Body of pancreas (tissue), 4 donors: ENCODE data around the gene FPR1. TPM values are rescaled to one million over a fixed set of nuclear protein-coding genes. Genes with fewer than 3 reads are reported as not detected.

ENCODE experiments used
- ATAC-seq: fragments of 150-250 bp; one replicate; pipeline ENCODE4 v1.9.1; 2016
- DNase-seq, 4 donors: peaks; one replicate each; pipeline ENCODE4 v3.0.0-alpha.2; 2019
- H3K27ac ChIP-seq, 4 donors: fragments of 200-600 bp; sonication (generic); 1 replicate in 3 of 4; 2 replicates in 1 of 4; pipeline versions ENCODE4 v1.5.1 to v1.6.1; 2016 to 2019; ENCODE audit warnings: mild to moderate bottlenecking in 1 of 4, mixed read lengths in 1 of 4, moderate library complexity in 1 of 4
- H3K27me3 ChIP-seq, 2 donors: fragments of 200-600 bp; sonication (generic); one replicate each; pipeline ENCODE4 v1.6.0; 2016; ENCODE audit warnings: mild to moderate bottlenecking in 1 of 2
- H3K36me3 ChIP-seq, 2 donors: fragments of 200-600 bp; sonication (generic); replicated peaks in 1 of 2; 2 replicates each; pipeline ENCODE4 v1.5.1; 2016; ENCODE audit warnings: low read depth in 2 of 2; ENCODE audit not compliant: insufficient read depth in 1 of 2
- H3K4me1 ChIP-seq: fragments of 200-600 bp; sonication (generic); one replicate; pipeline ENCODE4 v1.6.0; 2016
- H3K4me3 ChIP-seq, 2 donors: fragments of 200-600 bp; sonication (generic); 1 replicate in 1 of 2; 2 replicates in 1 of 2; pipeline ENCODE4 v1.5.1; 2016 to 2019
- H3K9me3 ChIP-seq, 3 donors: fragments of 200-600 bp; sonication (generic); 1 replicate in 2 of 3; 2 replicates in 1 of 3; pipeline ENCODE4 v1.5.1; 2016
- POLR2A ChIP-seq, 3 donors: fragments of 450-650 bp; IDR thresholded peaks; one replicate each; pipeline ENCODE4 v1.6.1; 2016; ENCODE audit warnings: antibody characterized with exemption in 3 of 3, mild to moderate bottlenecking in 2 of 3
- WGBS, 2 donors: methylation state at CpG; one replicate each; pipeline ENCODE4 v1.1.5; 2017; 5-methylcytosine and 5-hydroxymethylcytosine counted together
- intact Hi-C: fragments of 100-400 bp; cut with DNase I; formaldehyde crosslinking; loops from one replicate; pipeline ENCODE4 v1.15.1; 2023
- total RNA-seq, 2 donors: library from RNA; depleted of rRNA; stranded (reverse); fragments of >200 nt; gene quantifications; one replicate each; pipeline ENCODE4 v1.1.0, GENCODE V29; 2016
- TF ChIP-seq, protein P1 (sequence below), 7 experiments: fragments of 450-650 bp in 4 of 7; fragments of 200-600 bp in 3 of 7; sonication (generic) in 3 of 7; IDR thresholded peaks; one replicate each; pipeline ENCODE4 v1.5.1; 2016 to 2019; ENCODE audit warnings: antibody characterized with exemption in 7 of 7

The FPR1 gene
- total RNA-seq, 2 donors from 2014 or later = 4.7 TPM; not detected in 1

DNA sequence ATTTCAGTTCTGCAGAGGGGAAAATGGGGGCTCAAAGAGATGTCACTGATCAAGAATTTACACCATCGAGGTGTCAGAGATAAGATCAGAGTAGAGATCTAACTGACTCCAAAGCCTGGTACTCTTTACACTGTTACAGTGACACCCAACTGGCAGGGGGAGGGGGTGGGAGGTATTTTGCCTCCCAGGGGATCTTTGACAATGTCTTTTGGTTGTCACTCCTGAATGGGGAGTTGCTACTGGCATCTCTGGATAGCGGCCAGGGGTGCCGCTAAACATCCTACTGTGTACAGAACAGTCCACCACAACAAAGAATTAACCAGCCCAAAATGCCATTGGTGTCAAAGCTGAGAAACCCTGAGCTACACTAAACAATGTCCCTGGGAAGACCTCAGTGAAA is 46.4 kb upstream of the FPR1 start:
- Histone ChIP-seq H3K4me3 (no peak overlapping the region), H3K4me1 (no peaks in the 10 kb centered on the region), H3K27ac (peak overlapping the region in 1 of 4 donors; percentile 66), H3K27me3 (no peaks in the 10 kb centered on the region), H3K36me3 (no peaks in the 10 kb centered on the region), H3K9me3 (no peaks in the 10 kb centered on the region)
- no peak for DNase-seq
- WGBS, 2 donors = 31 to 38% methylated on average over 3 of the region's 3 CpGs
- TF ChIP-seq POLR2A (IDR thresholded peaks at IDR 0.05) = no peak
- TF ChIP-seq, protein P1, sequence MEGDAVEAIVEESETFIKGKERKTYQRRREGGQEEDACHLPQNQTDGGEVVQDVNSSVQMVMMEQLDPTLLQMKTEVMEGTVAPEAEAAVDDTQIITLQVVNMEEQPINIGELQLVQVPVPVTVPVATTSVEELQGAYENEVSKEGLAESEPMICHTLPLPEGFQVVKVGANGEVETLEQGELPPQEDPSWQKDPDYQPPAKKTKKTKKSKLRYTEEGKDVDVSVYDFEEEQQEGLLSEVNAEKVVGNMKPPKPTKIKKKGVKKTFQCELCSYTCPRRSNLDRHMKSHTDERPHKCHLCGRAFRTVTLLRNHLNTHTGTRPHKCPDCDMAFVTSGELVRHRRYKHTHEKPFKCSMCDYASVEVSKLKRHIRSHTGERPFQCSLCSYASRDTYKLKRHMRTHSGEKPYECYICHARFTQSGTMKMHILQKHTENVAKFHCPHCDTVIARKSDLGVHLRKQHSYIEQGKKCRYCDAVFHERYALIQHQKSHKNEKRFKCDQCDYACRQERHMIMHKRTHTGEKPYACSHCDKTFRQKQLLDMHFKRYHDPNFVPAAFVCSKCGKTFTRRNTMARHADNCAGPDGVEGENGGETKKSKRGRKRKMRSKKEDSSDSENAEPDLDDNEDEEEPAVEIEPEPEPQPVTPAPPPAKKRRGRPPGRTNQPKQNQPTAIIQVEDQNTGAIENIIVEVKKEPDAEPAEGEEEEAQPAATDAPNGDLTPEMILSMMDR (IDR thresholded peaks at IDR 0.05) = no peak
- no peak for ATAC-seq
- intact Hi-C loops = no loop called here

DNA sequence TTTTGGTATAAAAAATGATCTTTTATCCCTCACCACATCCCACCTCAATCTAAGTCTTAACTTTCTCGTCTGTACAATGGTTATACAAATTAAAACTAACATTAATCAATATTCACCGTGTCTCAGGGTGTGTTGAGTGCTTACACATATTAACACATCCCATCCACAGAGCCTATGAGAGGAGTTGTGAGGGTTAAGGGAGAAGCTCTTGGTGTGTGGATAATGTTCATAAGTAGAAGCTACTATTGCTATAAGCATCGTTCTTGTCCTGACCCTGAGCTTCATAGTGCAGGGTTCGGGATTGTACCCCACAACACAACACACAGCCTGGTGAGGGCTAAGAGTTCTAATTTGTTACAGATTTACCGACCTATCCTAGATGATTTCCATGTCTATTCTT is 45.8 kb upstream of the FPR1 start:
- Histone ChIP-seq H3K27me3 (no peaks in the 10 kb centered on the region), H3K9me3 (no peaks in the 10 kb centered on the region), H3K36me3 (no peaks in the 10 kb centered on the region), H3K4me3 (no peak overlapping the region), H3K27ac (peak overlapping the region in 1 of 4 donors; percentile 15), H3K4me1 (no peaks in the 10 kb centered on the region)
- TF ChIP-seq, protein P1 (IDR thresholded peaks at IDR 0.05) = no peak
- no peak for TF ChIP-seq POLR2A (IDR thresholded peaks at IDR 0.05)
- 48 to 49% methylated on average over 5 of the region's 5 CpGs for WGBS, 2 donors
- intact Hi-C loops = no loop called here
- no peak for DNase-seq
- ATAC-seq = no peak

DNA sequence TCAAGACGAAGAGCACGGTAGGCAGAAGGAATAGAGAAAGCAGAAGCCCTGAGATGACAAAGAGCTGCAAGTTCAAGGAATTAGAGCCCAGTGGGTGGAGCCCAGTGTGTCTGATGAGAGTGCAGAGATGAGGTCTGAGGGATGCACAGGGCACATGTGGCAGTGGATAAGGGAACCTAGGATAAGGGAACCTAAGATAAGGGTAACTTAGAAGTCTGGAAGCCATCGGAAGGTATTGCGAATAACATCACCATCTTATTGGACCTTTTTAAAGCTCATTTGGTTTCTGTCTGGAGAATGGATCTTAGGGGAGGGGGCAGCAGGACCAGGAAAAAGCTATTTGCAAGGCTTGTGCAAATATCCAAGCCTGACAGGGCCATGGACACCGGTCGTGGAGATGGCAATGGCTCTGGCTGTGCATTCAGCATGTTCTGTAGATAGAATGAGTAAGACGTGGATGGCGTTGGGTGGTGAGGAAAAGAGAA is 44.6 kb upstream of the FPR1 start:
- DNase-seq (peak in 1 of 4 donors; percentile 64), ATAC-seq (no peak)
- WGBS, 2 donors = 57 to 83% methylated on average over 8 of the region's 8 CpGs
- H3K4me3 ChIP-seq = no peak overlapping the region
- H3K4me1 ChIP-seq = no peaks in the 10 kb centered on the region
- H3K36me3 ChIP-seq = no peaks in the 10 kb centered on the region
- intact Hi-C loops = no loop called here
- peak overlapping the region in 2 of 4 donors; percentile 6 to 25 for H3K27ac ChIP-seq
- TF ChIP-seq POLR2A (IDR thresholded peaks at IDR 0.05) = peak in 2 of 3 donors; percentile 23 to 58
- TF ChIP-seq, protein P1 (IDR thresholded peaks at IDR 0.05) = no peak
- no peaks in the 10 kb centered on the region for H3K27me3 ChIP-seq
- no peaks in the 10 kb centered on the region for H3K9me3 ChIP-seq

DNA sequence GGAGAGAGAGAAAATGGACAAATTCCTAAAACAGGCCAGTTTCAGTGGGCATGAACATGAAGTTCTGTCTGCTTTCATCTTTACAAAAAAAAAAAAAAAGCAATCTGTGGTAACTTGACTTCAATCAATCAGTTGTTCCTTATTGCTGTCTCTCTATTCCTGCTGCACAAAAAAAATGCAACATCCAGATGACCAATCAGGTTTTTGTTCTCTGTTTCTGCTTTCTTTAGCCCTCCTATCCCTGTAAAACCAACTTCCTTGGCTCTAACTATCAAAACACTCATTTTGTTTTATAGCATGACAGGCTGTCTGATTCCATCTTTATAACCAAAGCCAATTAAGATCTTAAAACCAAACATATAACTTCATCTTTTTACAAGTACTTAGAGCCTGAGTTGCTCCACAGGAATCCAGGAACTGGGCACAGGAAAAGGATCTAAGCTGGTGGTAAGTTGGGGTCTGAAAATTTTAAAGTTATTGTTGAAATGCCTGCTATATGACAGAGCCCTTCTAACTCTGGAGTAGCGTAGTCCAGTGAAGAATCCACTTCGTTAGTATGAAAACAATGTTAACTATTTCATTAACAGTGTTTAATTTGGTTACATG is 43.3 kb upstream of the FPR1 start, which contains the start of gene FPR3:
FPR3 (plus strand) TSS at position 273 of the 606 bp plus-strand sequence. CDS start 28,592 bp downstream, outside the sequence.
- no peak within 1 kb of the TSS for H3K4me3 ChIP-seq
- H3K27ac ChIP-seq = peak within 1 kb of the TSS in 1 of 4 donors; percentile 41
- no peaks in the 10 kb centered on the region for H3K27me3 ChIP-seq
- DNase-seq (no peak), ATAC-seq (no peak)
- TF ChIP-seq, protein P1 (IDR thresholded peaks at IDR 0.05) = no peak
- TF ChIP-seq POLR2A (IDR thresholded peaks at IDR 0.05) = peak in 1 of 3 donors; percentile 43
- H3K4me1 ChIP-seq = no peaks in the 10 kb centered on the region
- WGBS, 2 donors = 34 to 52% methylated on average over 2 of the region's 2 CpGs
- intact Hi-C loops = no loop called here
- H3K36me3 ChIP-seq = no peaks in the 10 kb centered on the region
- H3K9me3 ChIP-seq = no peaks in the 10 kb centered on the region

DNA sequence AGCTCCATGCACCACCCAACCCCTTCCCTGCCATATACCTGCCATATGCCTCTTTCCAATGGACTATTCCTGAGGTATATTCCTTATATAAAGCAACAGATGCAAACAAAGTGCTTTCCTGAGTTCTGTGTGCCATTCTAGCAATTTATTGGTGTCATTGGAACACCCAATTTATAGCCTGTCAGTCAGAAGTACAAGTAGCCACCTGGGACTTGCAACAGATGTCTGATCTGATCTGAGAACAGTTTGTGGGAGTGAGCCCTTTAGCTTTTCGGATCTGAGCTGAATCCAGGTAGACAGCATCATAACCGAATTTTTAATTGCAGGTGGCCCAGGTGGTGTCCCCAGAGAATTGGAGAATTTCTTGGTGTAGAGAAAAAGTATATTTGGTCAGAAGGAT is 42.3 kb upstream of the FPR1 start:
- Histone ChIP-seq H3K4me1 (no peaks in the 10 kb centered on the region), H3K4me3 (no peak overlapping the region), H3K27ac (no peak overlapping the region), H3K36me3 (no peaks in the 10 kb centered on the region), H3K27me3 (no peaks in the 10 kb centered on the region), H3K9me3 (no peaks in the 10 kb centered on the region)
- intact Hi-C loops = no loop called here
- ATAC-seq (no peak), DNase-seq (no peak)
- no peak for TF ChIP-seq POLR2A (IDR thresholded peaks at IDR 0.05)
- TF ChIP-seq, protein P1 (IDR thresholded peaks at IDR 0.05) = no peak
- WGBS, 2 donors = 52 to 56% methylated on average over 2 of the region's 2 CpGs
